22Rv1 (cell line): ENCODE results near the gene CASTOR1.
A peak's percentile ranks its signal among the peaks of the same experiment; 100 is the strongest.

ENCODE experiments used
- H3K27ac ChIP-seq: fragments of 450-650 bp; 2 replicates; pipeline ENCODE4 v1.5.1; 2017
- CTCF ChIP-seq: fragments of 450-650 bp; IDR thresholded peaks from 2 replicates; pipeline ENCODE4 v1.5.1; 2017; ENCODE audit warnings: mild to moderate bottlenecking
- ZFX ChIP-seq: fragments of 450-650 bp; IDR thresholded peaks from 2 replicates; pipeline ENCODE4 v1.6.1; 2017; ENCODE audit warnings: antibody characterized with exemption, borderline replicate concordance

CASTOR1 gene

GRCh38 chr22:30310881-30311771 is 21.8 kb upstream of the CASTOR1 start:
- peak overlapping the region; percentile 18; the same call in 1 of the 2 replicates for H3K27ac ChIP-seq
- TF ChIP-seq ZFX (no peak), CTCF (no peak)

- TF ChIP-seq ZFX, result no peak
- no peak for TF ChIP-seq CTCF
- peak overlapping the region; percentile 4; the same call in 1 of the 2 replicates for H3K27ac ChIP-seq
Observed at GRCh38 chr22:30309951-30310741, 20.8 kb upstream of the CASTOR1 start.

GRCh38 chr22:30308518-30309230 is 19.4 kb upstream of the CASTOR1 start:
- no peak for TF ChIP-seq ZFX
- no peak for TF ChIP-seq CTCF
- no peak overlapping the region for H3K27ac ChIP-seq

GRCh38 chr22:30308093-30308492 is 18.8 kb upstream of the CASTOR1 start:
- TF ChIP-seq CTCF (no peak), ZFX (no peak)
- H3K27ac ChIP-seq, result no peak overlapping the region

GRCh38 chr22:30307041-30307574 is 17.8 kb upstream of the CASTOR1 start:
- H3K27ac ChIP-seq, result no peak overlapping the region
- no peak for TF ChIP-seq ZFX
- no peak for TF ChIP-seq CTCF

- no peak overlapping the region for H3K27ac ChIP-seq
- TF ChIP-seq ZFX (no peak), CTCF (no peak)
Observed at GRCh38 chr22:30306627-30307011, 17.3 kb upstream of the CASTOR1 start.
